ENCODE data around the gene ACOXL.

Gene ACOXL

DNA sequence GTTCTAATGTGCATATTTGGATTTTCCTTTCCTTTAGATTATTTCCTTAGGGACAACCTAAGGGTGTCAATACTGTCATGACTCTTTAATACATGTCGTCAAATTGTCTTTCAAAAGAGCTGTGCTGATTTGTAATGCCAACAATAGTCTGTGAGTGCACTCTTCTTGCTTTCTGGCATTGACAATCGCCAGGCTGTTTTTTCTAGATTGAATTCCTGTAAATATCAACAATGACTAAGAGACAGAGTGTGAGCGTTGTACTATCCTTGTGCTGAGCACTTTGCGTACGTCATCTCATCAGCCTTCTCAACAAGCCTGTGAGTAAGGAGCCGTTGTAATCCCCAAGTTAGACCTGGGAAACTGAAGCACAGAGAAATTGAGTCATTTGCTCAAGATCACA lies 96.0 kb downstream of the ACOXL start:
- no peak for DNase-seq (ENCODE audit: low spot score)

DNA sequence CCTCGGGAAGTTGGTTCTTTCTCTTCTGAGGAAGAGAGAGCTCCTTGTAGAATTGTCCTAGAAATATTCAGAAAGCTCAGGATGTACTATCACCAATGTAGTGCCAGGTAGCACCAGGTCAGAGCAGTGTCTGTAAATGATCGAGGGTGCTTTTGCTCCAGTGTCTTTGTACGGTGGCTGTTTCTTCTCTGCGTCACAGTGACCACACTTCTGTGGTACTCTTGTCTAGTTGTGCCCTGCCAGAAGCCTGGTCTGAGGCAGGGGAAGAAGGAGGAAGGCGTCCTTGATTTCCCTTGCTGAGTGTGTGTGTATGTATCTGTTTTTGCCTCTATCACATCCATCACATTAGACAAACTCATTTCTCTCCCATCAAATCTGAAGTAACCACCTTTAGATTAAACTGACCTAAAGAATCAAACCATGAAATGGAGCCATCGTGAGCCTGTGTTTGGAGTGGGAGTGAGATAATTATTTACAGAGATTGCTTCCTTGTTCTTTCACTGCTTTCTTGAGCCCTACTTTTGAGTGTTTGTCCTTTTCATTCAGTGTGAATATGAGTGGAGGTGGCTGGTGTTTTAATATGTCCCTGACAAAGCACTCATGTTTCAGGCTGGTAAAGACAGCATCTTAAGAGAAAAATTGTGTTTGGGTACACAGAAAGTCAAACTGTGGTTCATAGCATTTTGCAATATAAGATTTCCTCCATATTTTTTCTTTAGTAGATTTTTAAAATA lies 97.2 kb downstream of the ACOXL start:
- no peak for DNase-seq (ENCODE audit: low spot score)

DNA sequence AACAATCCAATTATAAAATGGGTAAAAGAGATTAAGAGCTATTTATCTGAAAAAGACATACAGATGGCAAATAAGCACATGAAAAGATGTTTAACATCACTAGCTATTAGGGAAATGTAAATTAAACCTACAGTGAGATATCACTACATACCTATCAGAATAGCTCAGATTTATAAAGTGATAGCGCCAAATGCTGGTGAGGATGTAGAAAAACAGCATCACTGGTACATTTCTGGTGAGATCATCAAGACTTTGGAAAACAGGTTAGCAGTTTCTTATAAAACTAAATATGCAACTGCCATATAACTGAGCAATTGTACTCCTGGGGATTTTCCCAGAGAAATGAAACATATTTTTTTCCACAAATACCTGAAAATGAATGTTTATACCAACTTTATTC lies 100.4 kb downstream of the ACOXL start:
- DNase-seq (ENCODE audit: low spot score) = no peak

DNA sequence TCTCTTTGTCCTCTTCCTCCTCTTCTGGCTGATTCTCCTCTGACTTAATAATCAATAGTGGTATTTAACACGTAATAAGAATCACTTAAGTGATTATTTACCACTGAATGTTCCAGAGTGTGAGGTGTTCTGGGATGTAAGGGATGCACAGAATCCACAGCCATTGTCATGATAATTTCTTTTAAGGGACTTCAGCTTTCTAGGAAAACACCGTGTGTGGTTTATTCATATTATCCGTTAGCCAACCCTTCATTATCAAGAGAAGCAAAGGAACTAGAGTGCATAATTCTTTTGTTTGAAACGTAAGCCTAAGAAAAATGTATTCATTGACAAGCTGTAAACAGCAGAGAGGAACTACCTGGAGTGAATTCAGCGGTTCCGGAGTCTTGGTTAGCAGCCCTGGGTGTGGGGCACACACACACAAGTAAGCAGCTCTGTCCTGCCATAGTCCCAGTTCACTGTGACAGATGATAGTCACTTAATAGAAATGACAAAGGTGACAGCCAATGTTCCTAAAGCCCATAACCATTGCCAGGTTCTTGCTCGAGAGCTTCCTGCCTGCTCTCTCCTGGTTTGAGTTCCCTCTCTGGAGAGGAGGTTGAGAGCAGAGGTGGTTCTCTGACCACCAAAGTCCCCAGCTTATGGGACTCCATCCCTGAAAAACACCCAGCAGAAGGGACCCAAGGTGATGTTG lies 101.9 kb downstream of the ACOXL start:
- DNase-seq (ENCODE audit: low spot score) = no peak

DNA sequence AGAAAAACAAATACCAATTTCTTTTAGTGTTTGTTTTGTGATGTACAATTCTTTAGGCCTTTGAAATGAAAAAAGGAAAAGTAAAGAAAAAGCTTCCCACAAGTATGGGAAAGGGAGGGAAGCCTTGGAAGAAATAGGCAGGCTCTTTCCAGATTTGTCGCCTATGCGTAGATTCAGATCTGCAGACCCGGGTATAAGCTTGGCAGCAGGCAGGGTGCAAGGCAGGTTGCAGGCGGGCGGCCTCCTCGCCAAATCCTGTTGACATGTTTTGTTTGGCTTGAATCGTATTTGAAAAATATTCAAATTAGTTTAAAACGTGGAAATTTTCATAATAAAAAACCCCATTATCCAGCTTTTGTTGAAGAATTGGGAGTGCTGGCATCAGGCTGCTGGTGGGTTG lies 104.3 kb downstream of the ACOXL start:
- no peak for DNase-seq (ENCODE audit: low spot score)

DNA sequence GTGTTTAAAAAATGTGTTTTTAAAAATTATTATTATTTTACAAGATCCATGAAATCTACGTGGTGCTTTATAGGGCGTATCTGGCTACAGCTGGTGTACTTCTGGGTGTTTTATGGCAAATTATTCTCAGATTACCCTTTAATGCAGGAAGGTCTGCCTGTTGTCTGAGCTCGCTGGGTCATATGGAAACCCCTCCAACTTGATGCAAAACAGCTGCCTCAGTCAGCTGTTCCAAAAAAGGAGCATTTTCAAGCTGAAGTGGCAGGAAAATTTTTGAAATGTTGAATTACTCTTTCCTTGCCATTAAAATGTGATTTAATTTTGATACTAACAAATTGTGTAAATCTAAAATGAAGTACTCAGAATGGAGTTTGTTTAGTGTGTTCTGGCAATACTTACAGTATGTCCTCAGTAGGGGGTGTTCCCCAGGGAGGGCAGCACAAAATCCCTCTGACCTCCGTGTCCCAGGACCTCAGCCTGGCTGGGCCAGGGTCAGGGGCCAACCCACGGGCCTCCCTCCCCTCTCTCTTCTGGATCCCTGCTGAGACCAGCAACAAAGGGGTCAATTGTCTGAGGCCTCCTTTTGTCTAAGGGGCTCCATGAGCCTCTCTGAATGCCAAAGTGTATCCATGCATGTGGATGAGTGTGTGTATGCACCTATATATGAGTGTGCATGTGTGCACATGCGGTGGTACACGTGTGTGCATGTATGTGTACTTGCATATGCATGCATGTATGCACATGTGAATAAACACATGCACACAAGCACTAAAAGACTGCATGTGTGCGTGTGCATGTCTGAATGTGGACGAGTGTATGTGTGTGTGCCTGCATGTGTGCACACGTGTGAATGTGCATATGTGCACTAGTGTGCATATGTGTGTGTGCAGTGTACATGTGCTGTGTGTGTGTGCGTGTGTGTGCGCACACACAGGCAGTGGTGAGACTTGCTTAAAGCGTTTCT lies 105.4 kb downstream of the ACOXL start:
- no peak for DNase-seq (ENCODE audit: low spot score)

DNA sequence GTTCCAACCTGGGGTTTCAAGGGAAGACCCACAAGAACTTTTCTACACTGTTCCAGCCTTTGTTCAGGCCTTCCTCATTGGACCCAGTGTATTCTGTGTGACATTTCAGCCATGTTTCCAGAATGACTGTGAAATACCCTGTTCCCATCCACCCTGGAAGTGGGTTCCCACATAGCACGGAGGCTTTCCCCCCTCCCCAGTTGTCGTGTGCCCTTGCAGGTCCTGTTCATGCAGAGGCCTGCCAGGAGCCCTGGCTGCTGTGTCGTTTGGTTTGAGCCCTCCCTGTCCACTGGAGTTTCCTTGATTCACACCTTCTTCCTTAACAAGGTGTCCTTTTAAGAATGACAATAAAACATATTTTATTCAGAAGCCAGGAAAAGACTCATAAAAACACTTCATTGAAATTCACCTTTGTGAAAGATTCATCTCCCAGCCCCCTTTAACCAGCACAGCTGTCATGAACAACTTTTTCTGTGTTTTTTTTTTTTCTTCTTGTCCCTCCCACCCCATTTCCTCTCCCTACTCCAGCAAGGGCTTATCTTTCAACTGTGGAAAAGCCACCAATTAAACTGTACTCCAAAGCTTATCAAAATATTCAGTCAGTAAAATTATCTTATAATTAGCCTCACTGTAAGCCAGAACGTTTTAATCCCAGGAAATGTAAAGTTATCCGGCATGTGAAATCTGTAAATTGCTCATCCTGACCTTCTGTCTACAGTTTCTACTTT lies 106.4 kb downstream of the ACOXL start:
- DNase-seq (ENCODE audit: low spot score) = no peak

DNA sequence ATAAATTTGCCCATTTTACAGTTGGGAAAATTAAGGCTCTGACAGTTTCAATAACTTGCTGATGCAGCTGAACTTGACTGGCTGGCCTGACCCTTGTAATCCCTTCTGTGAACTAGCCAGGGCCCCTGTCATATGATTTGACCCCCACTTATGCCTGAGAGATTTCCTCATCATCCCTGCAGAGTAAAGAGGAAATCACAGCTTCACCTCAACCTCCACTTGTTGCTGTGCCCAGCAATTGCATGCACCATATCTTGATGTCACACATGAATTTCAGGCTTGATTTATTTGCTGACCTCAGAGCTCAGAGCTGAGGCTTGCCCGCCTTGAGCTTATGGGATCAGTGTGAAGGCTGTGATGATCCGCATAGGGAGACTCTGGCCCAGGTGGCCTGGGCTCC lies 108.1 kb downstream of the ACOXL start:
- no peak for DNase-seq (ENCODE audit: low spot score)

DNA sequence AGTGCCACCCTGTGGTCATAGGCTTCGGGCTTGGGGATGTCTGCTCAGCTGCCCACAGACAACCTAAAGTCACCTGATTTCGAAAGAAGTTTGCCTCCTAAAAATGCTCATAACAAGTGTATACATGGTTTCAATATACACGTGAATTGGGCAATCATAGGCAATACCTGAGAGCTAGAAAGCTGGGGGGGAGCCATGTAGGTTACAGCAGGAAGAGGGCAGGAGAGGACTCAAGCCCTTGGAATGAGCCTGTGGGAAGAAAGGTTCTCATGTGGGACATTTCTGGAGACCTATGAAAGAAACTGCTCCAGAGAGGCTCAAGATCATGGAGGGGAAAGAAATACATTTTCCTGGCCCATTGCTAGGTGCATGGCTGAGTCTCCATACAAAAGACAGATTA lies 109.7 kb downstream of the ACOXL start:
- DNase-seq (ENCODE audit: low spot score) = peak; percentile 3

DNA sequence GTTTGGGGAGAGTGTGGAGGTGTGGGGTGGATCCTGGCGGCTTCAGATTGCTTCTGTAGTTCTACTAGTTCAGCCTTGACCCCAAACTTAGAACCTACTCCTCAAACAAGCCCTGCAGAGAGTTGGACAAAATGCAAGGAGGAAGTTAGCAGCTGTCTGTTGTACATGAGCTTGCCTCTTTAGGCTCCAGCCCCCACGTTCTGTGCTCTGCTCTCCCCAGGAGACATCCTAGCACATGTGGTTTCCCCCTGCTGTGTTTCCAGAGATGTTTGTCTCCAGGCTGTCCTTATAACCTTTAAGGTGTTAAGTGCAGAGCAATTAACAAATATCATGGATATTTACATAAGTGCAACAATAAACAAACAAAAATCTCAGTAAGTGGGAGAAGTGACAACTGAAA lies 111.1 kb downstream of the ACOXL start:
- no peak for DNase-seq (ENCODE audit: low spot score)

DNA sequence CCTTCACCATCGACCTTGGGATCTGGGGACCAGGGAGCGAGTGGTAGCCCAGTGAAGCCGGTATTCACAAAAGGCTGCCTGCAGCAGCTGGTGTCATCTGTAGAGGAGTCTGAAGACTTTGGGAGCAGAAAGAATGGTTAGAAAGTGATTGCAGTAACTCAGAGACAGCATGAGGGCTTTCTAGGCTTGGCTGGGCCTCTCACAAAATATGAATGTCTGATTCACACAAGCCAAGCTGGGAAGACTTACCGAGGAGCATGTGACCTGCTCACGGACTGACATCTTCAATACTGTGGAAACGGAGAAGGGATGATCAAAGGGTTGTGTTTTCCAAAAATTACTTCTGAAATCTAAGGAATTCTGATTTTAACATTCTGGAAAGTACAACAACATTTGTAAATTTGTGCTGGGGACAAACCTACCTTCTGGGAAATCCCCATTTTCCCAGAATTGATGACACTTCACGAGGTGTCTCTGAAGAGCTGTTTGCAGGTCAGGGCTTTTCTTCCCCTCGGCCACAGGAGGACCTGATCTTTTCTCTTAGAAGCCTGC lies 111.7 kb downstream of the ACOXL start:
- peak; percentile 25 for DNase-seq (ENCODE audit: low spot score)

DNA sequence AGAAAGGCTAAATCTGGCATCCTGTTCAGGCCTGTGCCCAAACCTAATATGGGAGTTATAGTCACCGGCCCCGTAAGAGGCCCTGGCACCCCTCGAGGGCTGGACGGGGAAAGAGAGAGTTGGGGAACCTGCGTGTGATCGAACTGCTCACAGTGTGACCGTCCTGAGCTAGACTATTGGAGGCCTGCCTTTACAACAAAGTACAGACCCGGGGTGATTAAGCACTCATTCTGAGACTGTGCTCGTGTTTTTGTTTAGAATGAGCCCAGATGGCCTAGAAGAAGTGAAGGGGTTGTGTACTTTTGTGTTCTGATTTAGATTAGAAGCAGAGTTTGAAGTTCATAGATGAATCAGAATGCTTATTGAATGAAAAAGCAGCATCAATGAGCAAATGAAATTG lies 115.3 kb downstream of the ACOXL start:
- no peak for DNase-seq (ENCODE audit: low spot score)

DNA sequence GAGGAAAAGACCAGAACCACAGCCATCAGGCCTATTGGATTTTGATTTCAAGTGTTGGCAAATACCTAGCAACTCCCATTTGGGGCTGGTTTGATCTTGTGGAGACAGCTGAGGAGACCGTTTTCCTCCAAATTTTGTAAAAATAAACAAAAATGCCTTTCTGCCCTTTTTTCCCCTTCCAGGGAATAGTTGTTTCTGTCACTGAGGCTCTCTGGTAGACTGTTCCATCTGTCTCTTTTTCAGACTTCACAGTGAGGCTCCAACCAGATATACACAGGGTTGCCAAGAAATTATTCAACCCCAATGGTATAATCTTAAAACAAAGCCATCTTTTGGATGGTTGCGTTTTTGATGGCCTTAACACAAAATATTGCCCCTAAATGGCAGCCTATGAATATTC lies 115.7 kb downstream of the ACOXL start:
- no peak for DNase-seq (ENCODE audit: low spot score)

DNA sequence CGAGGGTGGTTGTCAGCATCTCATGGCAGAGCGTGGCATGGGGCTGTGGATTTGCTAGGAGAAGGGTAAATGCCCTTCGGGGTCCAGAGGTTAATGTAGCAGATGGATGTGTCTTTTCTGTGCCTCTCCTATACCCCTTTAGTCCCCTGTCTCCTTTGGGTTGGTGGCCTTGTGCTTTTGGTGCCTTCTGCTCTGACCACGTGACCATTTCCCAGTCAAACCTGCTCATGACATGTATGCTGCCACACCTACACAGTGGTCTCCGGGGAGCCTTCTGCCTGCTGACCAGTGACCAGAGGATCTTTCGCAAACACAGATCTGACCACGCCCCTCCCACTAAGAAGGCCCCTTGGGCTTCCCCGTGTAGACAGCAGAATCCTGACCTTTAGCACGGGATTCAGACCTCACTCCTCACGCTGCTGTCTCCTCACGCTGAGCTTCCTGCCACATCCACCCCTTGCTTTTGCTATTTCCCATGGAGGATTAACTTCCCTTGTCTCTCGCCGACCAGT lies 116.2 kb downstream of the ACOXL start:
- DNase-seq (ENCODE audit: low spot score) = no peak

DNA sequence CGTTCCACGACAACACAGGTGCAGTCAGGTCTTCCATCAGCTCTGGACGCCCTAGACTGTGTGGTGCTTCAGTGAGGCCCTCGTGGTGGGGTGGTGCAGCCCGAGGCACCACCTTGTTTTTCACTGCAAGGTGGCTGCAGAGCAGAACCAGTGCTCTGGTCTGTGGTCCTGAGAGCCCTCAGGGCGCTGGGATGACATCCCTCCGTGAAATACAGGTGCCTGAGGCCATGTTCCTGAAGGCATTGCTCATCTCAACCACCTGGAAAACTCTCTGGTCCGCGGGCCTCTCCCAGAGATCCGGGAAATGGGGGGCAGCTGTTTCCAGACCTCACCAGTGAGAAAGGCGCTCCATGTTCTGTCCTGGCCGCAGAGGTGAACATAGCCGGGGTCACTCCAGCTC lies 119.2 kb downstream of the ACOXL start:
- no peak for DNase-seq (ENCODE audit: low spot score)

DNA sequence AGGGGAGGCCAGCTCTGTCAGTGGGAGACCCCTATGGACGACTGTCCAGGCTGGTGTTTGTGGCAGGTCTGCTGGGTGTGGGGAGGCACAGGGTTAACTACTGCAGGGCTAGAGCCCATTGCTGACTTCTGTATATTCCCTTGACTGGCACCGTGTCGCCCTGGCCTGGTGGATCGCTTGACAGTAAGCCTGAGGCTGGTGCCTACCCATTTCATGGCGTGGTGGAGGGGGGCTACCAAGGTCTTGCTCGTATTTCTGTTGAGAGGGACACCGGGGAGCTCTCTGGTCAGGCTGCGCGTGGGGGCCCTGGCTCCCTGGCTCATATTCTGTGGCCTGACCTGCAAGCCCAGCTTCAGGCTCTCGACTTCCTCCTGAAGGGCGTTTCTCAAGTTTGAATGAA lies 119.7 kb downstream of the ACOXL start:
- no peak for DNase-seq (ENCODE audit: low spot score)

DNA sequence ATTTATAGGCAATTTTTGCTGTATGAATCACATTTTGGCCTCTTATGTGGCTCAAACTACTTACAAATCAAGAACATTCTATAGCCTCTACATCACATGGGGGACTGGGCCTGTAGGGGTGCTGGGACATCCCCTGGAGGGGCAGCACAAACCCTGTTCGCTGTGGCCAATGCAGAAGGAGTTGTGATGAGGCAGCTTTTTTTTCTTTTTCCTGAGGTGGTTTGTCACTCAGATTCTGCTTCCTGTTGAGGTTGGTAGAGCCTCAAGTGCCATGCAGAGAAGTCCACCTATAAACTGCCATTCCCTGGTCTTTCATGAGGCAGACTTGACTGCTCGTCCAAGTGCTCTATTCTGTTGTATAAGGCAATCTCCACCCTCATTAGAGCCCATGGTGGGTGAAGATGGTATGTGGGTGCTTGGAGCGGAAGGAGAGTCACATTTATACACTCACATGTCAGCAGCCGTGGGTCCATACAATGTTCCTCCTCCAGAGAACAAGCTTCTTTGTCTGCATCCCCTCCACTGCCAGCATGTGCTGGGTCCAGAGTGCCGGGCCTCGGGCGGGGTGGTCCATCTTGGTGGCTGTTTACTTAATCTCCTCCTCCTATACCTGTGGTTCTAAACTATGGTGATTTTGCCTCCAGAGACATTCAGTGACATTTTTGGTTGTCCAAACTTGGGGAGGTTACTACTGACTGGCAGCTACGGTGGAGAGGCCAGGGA lies 120.3 kb downstream of the ACOXL start:
- DNase-seq (ENCODE audit: low spot score) = no peak

DNA sequence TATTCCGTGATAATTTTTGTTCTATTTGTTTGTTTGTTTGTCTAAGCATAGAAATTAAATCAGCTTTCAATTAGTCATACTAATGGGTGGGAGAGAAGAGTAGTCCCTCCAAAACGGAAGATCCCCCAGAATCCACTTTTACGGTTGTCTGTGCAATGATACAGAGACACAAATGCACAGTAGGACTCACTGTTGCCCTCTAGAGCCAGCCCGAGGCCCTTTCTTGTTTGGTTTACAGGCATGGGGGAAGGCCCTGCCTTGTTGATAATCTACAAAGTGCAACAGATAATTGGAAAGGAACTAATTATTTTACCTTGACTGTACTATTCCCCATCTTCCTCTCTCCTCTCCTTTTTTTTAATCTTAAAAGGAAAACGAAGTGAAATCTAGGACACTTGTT lies 121.1 kb downstream of the ACOXL start:
- peak; percentile 22 for DNase-seq (ENCODE audit: low spot score)

DNA sequence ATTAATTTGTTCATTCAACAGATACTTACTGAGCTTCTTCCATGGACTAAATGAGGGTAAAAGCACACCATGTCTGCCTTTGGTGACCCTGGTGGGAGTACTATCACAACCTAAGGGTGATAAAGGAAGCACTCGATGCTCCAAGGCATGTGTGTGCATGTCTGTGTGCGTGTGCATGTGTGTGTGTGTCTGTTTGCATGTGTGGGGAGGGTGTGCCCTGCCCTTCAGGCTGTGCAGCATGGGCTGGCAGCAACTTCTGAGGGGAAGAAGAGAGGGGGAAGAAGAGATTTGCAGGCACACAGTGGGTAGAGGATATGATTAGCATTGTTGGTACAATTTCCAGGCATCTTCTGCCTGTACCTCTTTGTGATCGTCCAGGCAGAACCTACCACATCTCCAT lies 121.6 kb downstream of the ACOXL start:
- DNase-seq (ENCODE audit: low spot score) = no peak

DNA sequence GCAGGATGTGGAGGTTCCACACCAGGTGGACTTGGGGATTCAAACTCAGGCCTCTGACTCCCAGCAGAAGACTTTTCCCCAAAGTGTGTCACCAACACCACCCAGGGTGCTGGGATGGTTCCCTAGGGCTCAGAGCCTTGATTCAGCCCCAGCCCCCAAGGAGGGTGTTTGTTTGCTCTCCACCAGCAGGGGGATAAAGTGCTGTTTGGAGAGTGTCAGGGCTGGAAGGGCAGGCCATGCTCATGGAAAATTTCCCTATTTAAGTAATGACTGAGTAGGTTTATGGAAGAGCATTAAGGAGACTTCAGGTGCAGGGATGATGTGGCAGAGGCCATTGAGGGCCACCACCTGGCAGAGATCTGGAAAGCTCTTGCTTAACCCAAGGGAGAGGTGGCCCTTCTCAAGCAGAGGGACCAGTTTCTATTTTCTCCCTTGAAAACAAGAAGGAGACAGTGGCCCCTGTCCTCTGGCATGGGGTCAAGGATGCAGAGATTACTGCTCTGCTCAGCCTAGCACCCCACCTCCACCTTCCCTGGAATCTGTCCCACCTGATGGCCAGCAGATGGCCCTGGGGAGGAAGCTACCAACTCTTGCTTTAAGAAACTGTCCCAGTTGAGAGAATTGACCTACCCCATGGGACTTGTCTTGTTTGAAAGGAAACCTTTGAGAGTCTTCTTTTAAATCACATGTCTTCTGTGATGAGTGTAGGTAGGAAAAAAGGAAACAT lies 122.1 kb downstream of the ACOXL start:
- peak; percentile 2 for DNase-seq (ENCODE audit: low spot score)
